ENCODE data around the gene FJX1. TPM values are rescaled to one million over a fixed set of nuclear protein-coding genes. Genes with fewer than 3 reads are reported as not detected.

Gene FJX1
- total and polyA plus RNA-seq, 8 donors: 2.2 to 13.3 (median 3.7) TPM

DNA sequence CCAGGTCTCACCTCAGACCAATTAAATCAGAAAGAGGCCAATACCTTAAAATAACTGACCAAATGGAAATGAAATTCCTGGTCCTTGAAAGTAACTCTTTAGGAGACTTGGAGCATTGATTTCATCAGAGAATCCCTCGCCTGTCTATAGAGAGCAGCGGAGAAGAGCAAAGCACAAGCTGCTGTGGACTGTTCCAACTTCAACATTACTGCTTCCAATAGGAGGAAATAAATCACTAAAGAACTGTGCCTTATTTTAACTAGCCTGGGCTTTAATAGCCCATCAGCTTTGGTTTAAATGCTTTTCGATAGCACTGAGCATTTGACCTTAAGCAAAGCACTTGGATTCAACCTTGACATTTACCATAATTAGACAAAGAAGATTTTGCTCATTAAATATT is 32.0 kb upstream of the FJX1 start:
- DNase-seq (no peak), FAIRE-seq (no peak), ATAC-seq (no peak)
- Histone ChIP-seq H3K4me3 (no peak overlapping the region), H3K27ac (peak overlapping the region in 1 of 4 donors; percentile 56), H3K9me3 (no peaks in the 10 kb centered on the region), H3K36me3 (no peaks in the 10 kb centered on the region), H3K27me3 (no peaks in the 10 kb centered on the region), H3K4me1 (no peaks in the 10 kb centered on the region)
- TF ChIP-seq, protein P1, sequence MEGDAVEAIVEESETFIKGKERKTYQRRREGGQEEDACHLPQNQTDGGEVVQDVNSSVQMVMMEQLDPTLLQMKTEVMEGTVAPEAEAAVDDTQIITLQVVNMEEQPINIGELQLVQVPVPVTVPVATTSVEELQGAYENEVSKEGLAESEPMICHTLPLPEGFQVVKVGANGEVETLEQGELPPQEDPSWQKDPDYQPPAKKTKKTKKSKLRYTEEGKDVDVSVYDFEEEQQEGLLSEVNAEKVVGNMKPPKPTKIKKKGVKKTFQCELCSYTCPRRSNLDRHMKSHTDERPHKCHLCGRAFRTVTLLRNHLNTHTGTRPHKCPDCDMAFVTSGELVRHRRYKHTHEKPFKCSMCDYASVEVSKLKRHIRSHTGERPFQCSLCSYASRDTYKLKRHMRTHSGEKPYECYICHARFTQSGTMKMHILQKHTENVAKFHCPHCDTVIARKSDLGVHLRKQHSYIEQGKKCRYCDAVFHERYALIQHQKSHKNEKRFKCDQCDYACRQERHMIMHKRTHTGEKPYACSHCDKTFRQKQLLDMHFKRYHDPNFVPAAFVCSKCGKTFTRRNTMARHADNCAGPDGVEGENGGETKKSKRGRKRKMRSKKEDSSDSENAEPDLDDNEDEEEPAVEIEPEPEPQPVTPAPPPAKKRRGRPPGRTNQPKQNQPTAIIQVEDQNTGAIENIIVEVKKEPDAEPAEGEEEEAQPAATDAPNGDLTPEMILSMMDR (IDR thresholded peaks at IDR 0.05): no peak
- intact Hi-C loops (cut with DNase I): no loop called here
- 75 to 90% methylated on average over 3 of the region's 3 CpGs for WGBS, 2 donors

DNA sequence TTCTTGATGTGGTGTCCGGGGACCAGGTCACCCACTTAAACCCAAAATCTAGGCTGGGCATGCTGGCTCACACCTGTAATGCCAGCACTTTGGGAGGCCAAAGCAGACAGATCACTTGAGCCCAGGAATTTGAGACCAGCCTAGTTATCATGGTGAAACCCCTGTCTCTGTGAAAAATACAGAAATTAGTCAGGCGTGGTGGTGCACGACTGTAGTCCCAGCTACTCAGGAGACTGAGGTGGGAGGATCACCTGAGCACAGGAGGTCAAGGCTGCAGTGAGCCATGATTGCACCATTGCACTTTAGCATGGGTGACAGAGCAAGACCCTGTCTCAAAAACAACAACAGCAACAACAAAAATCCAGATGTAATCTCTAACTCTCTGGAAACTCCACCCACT is 30.3 kb upstream of the FJX1 start:
- intact Hi-C loops (cut with DNase I): no loop called here
- Histone ChIP-seq H3K27ac (no peak overlapping the region), H3K27me3 (no peaks in the 10 kb centered on the region), H3K9me3 (no peaks in the 10 kb centered on the region), H3K4me1 (no peaks in the 10 kb centered on the region), H3K36me3 (no peaks in the 10 kb centered on the region), H3K4me3 (no peak overlapping the region)
- no peak for FAIRE-seq
- WGBS, 2 donors: 80 to 82% methylated on average over 3 of the region's 3 CpGs
- DNase-seq: no peak
- no peak for ATAC-seq
- TF ChIP-seq, protein P1 (IDR thresholded peaks at IDR 0.05): no peak

DNA sequence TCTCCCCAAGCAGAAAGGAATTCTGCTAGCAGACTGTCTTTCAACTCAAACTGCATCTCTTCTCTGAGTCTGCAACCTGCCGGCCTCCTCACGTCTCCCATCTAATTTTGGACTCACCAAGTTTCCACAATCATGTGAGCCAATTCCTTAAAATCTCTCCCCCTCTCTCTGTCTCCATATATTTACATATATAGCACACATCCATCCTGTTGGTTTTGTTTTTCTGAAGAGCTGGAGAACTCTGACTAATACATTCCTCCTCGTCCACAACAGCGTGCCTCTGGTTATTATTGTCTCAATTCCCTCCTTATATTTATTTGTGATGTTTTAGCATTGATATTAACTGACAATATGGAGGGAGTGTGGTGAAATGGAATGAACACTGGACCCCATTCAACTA is 29.6 kb upstream of the FJX1 start:
- DNase-seq (no peak), FAIRE-seq (no peak), ATAC-seq (no peak)
- 82% methylated on average over 4 of the region's 4 CpGs for WGBS, 2 donors
- TF ChIP-seq, protein P1 (IDR thresholded peaks at IDR 0.05): no peak
- H3K4me1 ChIP-seq: no peaks in the 10 kb centered on the region
- H3K27me3 ChIP-seq: no peaks in the 10 kb centered on the region
- intact Hi-C loops (cut with DNase I): no loop called here
- H3K9me3 ChIP-seq: no peaks in the 10 kb centered on the region
- no peak overlapping the region for H3K27ac ChIP-seq
- H3K36me3 ChIP-seq: no peaks in the 10 kb centered on the region
- no peak overlapping the region for H3K4me3 ChIP-seq

DNA sequence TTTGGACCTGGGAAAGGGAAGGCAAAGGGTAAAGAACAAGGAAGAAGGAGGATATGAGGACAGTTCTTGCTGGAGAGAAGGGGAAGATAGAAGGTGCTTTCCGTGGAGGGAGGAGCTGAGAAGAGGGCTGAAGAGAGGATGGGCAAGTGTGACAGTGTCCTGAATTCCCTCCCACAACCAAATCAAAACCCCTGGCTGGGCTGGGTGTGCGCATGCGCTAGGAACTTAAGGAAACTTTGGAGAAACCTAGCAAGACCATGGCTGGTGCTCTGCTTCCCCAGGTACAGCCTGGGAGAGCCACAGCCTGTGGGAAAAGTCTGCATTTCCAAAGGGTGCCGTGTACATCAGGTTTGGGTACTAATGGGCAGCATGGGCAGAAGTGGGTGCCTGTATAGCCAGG is 29.0 kb upstream of the FJX1 start:
- no peaks in the 10 kb centered on the region for H3K9me3 ChIP-seq
- DNase-seq (no peak), ATAC-seq (no peak), FAIRE-seq (no peak)
- no peaks in the 10 kb centered on the region for H3K27me3 ChIP-seq
- intact Hi-C loops (cut with DNase I): no loop called here
- TF ChIP-seq, protein P1 (IDR thresholded peaks at IDR 0.05): no peak
- no peaks in the 10 kb centered on the region for H3K36me3 ChIP-seq
- H3K27ac ChIP-seq: no peak overlapping the region
- H3K4me3 ChIP-seq: no peak overlapping the region
- H3K4me1 ChIP-seq: no peaks in the 10 kb centered on the region
- 80 to 88% methylated on average over 4 of the region's 4 CpGs for WGBS, 2 donors

DNA sequence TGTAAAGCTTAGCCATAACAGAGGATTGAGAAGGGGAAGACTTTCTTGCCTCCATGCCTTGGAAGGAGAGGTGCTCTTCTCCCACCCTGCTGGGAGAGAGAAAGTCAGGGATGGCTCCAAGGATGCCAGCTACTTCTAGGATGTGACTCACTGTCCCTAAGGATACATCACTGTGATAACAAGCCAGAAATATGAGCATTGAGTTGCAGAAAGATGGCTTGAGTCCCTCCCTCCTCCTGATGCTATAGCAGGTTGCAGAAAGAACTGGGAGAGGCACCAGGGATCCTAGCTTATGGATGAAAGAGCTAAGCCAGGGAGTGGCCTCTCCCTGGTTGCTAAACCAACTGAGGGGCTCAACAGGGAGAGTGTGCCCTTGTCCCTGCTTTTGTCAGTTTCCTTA is 27.8 kb upstream of the FJX1 start:
- DNase-seq (no peak), FAIRE-seq (no peak), ATAC-seq (no peak)
- intact Hi-C loops (cut with DNase I): no loop called here
- Histone ChIP-seq H3K4me3 (no peak overlapping the region), H3K9me3 (no peaks in the 10 kb centered on the region), H3K36me3 (no peaks in the 10 kb centered on the region), H3K4me1 (no peaks in the 10 kb centered on the region), H3K27me3 (no peaks in the 10 kb centered on the region), H3K27ac (no peak overlapping the region)
- TF ChIP-seq, protein P1 (IDR thresholded peaks at IDR 0.05): no peak

All from pancreas (tissue), 10 donors.